MM.1S (cell line): ENCODE data around the gene TAS2R38.

Experiments used
- EZH2 ChIP-seq: fragments of 300-600 bp; sonication (generic); optimal IDR thresholded peaks from 2 replicates; pipeline ENCODE3; 2017; ENCODE audit warnings: low read depth, mild to moderate bottlenecking, antibody characterized with exemption, low read length, mixed read lengths
- TF ChIP-seq, protein P1 (sequence below): fragments of 300-600 bp; sonication (generic); IDR thresholded peaks from 2 replicates; pipeline ENCODE4 v1.5.1; 2016; ENCODE audit warnings: antibody characterized with exemption, low read length, mixed read lengths

DNA sequence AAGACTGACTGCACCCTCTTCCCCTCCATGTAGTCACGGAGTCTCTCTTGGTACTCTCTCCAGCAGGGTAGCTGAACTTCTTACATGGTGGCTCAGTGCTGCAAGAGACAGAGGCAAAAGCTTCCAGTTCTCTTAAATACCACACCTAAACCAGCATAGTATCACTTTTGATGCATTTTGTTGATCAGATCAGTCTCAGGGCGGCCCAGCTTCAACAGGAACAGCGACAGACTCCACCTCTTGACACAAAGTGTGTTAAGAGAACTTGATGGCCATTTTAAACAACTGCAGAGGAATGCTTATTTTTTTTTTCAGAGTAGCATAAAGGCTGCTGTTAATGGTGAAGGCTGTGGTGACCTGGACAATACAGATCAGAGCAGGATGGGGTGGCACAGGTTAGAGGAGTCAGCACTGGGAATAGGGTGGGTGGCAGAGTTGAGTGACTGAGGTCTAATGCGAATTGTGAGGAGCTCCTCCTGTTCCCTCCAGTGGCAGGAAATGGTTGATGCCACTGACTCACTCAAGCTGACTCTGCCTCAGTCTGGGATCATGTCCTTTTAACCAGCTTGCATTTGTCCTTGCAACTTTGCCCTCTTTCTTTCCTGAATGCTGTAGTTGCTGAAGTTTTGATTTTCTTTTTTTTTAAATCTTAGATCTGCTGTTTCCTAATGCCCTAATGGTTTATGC lies 39.4 kb upstream of the TAS2R38 start:
- TF ChIP-seq, protein P1, sequence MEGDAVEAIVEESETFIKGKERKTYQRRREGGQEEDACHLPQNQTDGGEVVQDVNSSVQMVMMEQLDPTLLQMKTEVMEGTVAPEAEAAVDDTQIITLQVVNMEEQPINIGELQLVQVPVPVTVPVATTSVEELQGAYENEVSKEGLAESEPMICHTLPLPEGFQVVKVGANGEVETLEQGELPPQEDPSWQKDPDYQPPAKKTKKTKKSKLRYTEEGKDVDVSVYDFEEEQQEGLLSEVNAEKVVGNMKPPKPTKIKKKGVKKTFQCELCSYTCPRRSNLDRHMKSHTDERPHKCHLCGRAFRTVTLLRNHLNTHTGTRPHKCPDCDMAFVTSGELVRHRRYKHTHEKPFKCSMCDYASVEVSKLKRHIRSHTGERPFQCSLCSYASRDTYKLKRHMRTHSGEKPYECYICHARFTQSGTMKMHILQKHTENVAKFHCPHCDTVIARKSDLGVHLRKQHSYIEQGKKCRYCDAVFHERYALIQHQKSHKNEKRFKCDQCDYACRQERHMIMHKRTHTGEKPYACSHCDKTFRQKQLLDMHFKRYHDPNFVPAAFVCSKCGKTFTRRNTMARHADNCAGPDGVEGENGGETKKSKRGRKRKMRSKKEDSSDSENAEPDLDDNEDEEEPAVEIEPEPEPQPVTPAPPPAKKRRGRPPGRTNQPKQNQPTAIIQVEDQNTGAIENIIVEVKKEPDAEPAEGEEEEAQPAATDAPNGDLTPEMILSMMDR, result no peak
- TF ChIP-seq EZH2, result no peak
